SK-N-SH treated with all-trans-retinoic acid at 6 μM for 48 hours (cell line): ENCODE results near the gene PALS2.
A peak's percentile ranks its signal among the peaks of the same experiment; 100 is the strongest.

ENCODE experiments used
- ARNTL ChIP-seq: fragments of 450-650 bp; formaldehyde crosslinking; IDR thresholded peaks from 2 replicates; pipeline ENCODE4 v1.5.0; 2020; ENCODE audit warnings: low read depth, mild to moderate bottlenecking, moderate library complexity, borderline replicate concordance
- BACH2 ChIP-seq: fragments of 250-450 bp; sonication (Bioruptor Pico); IDR thresholded peaks from 2 replicates; pipeline ENCODE4 v1.9.0; 2021; ENCODE audit warnings: mild to moderate bottlenecking, borderline replicate concordance
- PATZ1 ChIP-seq: fragments of 250-450 bp; sonication (Bioruptor Pico); IDR thresholded peaks from 2 replicates; pipeline ENCODE4 v1.8.0; 2020; ENCODE audit warnings: mild to moderate bottlenecking, moderate library complexity, borderline replicate concordance
- ZFP30 ChIP-seq: fragments of 450-650 bp; formaldehyde crosslinking; IDR thresholded peaks from 2 replicates; pipeline ENCODE4 v1.5.0; 2022; ENCODE audit warnings: mild to moderate bottlenecking, moderate library complexity

GRCh38 chr7:24572997-24573553 lies at the start of gene PALS2:
- TF ChIP-seq ARNTL (CRISPR knock-in tag) (no peak), ZFP30 (CRISPR knock-in tag) (no peak), PATZ1 (CRISPR knock-in tag) (no peak), BACH2 (CRISPR knock-in tag) (0 out of 2 replicates have a peak, but pooled peaks have one; percentile 17)
